ENCODE results near the gene PPIL6. TPM values are rescaled to one million over a fixed set of nuclear protein-coding genes. Genes with fewer than 3 reads are reported as not detected.

PPIL6 gene
- total RNA-seq, 8 experiments from 2014 or later, result 0.87 to 22.4 (median 4.6) TPM

DNA sequence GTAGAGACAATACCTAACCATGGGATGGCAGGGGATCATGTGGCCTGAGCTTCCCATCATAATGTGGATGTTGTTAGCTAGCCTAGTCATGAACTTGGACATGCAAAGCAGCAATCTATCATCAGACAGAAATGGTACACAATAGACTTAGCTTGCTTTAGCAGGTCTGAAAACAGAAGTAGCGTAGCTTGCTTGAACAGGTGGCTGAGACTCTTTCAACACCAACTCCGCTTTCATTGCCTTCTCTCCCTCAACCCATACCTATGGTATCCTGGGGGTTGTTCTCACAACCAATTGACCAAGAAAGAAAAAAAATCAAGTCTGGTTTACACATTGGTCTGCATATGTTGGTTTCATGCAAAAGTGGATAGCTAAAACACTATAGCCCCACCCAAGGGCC, 81.2 kb downstream of the PPIL6 start:
- H3K4me3 ChIP-seq, result no peak overlapping the region
- no peak overlapping the region for H3K27ac ChIP-seq
- WGBS, 10 experiments, result 93 to 100% (median 100%) methylated on average over 1 to 2 of the region's 2 CpGs; no CpG with 5 or more reads in 4 of the 10 experiments
- ATAC-seq (replicated peaks in 6 of 8), result peak in 1 of 8 experiments; percentile 73
- in situ Hi-C loops (cut with MboI; ENCODE audit: low pct_unique_long_range_greater_than_20kb in 2 of 9, low sequenced_read_pairs in 9 of 9, unreplicated experiment in 9 of 9), result no loop called here
- no peaks in the 10 kb centered on the region for H3K4me1 ChIP-seq (replicated peaks in 1 of 2)

DNA sequence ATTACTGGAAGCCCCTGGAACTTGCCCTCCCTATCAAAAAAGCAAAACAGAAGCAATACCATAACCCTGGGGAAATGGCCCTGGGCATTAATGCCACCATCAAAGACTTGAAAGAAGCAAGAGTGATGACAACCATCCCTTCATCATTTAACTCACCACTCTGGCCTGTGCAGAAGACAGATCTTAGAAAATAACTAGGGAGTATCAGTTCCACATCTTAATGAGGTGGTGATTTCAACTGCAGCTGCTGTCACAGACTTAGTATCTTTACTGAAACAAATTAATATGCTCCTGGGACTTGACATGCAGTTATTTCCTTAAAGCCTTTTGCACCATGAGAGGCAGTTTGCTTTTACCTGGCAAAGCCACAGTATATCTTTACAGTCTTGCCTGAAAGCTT, 82.2 kb downstream of the PPIL6 start:
- Histone ChIP-seq H3K27ac (no peak overlapping the region), H3K4me1 (replicated peaks in 1 of 2) (no peaks in the 10 kb centered on the region), H3K4me3 (no peak overlapping the region)
- in situ Hi-C loops (cut with MboI; ENCODE audit: low pct_unique_long_range_greater_than_20kb in 2 of 9, low sequenced_read_pairs in 9 of 9, unreplicated experiment in 9 of 9), result no loop called here
- ATAC-seq (replicated peaks in 6 of 8), result no peak

DNA sequence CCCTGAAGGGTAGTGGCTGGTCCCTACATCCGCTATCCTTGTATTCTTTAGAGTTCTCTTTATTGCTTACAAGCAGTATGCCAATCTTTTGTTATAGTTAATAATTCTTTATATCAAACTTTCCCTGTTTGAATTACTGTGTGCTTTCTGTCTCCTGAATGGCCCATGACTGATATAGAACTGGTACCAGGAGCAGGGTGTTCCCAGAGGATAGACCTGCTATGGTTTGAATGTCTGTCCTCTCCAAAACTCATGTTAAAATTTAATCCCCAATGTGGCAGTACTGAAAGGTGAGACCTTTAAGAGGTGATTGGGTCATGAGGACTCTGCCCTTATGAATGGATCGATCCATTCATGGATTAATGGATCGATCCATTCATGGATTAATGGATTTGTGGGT, 84.2 kb downstream of the PPIL6 start:
- in situ Hi-C loops (cut with MboI; ENCODE audit: low pct_unique_long_range_greater_than_20kb in 2 of 9, low sequenced_read_pairs in 9 of 9, unreplicated experiment in 9 of 9), result no loop called here
- Histone ChIP-seq H3K4me1 (replicated peaks in 1 of 2) (no peaks in the 10 kb centered on the region), H3K4me3 (no peak overlapping the region), H3K27ac (no peak overlapping the region)
- WGBS, 10 experiments, result 95 to 100% (median 100%) methylated on average over 1 to 3 of the region's 3 CpGs; no CpG with 5 or more reads in 3 of the 10 experiments
- no peak for ATAC-seq (replicated peaks in 6 of 8)

DNA sequence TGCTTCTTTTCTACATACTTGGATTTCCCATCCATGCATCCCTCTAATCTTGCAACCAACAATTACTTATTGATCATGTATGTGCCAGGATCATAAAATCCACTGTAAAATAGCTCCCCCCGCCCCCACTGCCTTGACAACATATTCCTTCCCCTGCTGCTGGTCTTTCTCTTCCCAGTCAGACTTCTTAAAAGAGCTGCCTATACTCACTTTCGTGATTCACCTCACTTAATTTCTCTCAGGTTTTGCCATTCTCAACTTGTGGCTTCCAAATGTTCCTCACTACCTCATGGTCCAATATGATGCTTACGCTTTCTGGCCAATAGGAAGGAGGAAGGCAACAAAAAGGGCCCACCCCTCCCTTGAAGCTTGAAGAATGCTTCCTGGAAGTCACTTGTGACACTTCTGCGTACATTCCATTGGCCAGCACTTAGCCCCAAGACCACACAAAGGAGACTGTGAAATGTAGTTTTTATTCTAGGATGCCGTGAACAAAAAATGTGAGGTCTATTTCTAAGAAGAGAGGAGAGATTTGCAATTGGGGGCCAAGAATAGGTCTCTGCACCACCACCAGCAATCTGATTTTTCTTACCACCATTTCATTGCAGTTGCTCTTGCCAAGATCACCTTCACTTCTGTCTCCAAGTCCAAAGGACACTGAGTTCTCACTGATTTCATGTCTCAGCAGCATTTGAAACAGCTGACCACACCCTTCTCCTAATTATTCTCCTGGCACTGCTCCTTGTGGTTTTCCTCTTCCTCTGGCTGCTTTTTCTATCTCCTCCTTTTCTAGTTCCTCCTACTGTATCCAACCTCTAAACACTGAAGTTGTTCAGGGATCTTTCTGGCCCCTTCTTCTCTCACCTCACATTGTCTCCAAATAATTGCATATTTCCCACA, 88.9 kb downstream of the PPIL6 start:
- peak in 3 of 8 experiments; percentile 65 to 92 (median 89) for ATAC-seq (replicated peaks in 6 of 8)
- WGBS, 10 experiments, result 56 to 100% (median 95%) methylated on average over 2 to 5 of the region's 5 CpGs; no CpG with 5 or more reads in 1 of the 10 experiments
- Histone ChIP-seq H3K27ac (no peak overlapping the region), H3K4me1 (replicated peaks in 1 of 2) (no peaks in the 10 kb centered on the region), H3K4me3 (no peak overlapping the region)
- in situ Hi-C loops (cut with MboI; ENCODE audit: low pct_unique_long_range_greater_than_20kb in 2 of 9, low sequenced_read_pairs in 9 of 9, unreplicated experiment in 9 of 9), result no loop called here

DNA sequence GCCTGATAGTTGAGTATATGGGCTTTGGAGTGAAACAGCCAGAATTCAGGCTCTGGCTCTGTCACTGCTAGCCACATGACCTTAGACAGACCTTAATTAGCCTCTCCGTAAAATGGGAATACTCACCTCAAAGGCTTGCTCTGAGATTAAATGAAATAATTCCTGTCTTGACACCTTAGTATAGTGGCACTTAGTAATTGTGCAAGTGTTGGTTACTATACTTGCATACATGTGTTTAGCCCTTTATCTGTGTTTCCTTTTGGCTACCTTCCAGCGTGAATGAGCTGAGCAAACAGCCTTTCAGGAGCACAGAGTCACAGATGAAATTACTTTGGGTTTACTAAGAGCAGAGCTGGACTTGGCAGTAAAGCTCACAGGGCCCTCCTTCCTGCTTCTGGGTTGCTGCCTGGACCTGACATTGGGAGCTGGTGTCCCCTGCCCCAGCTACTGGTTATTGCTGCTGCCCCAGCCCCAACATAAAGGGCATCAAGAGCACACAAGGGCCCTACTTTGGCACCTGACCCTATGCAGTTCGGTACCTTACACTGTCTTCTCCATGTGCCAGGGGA, 90.9 kb downstream of the PPIL6 start:
- Histone ChIP-seq H3K27ac (no peak overlapping the region), H3K4me3 (no peak overlapping the region), H3K4me1 (replicated peaks in 1 of 2) (no peaks in the 10 kb centered on the region)
- in situ Hi-C loops (cut with MboI; ENCODE audit: low pct_unique_long_range_greater_than_20kb in 2 of 9, low sequenced_read_pairs in 9 of 9, unreplicated experiment in 9 of 9), result no loop called here
- whole genome bisulfite sequencing, 10 experiments, result 50 to 100% (median 95%) methylated on average over 1 to 3 of the region's 3 CpGs; no CpG with 5 or more reads in 5 of the 10 experiments
- peak in 4 of 8 experiments; percentile 52 to 70 (median 60) for ATAC-seq (replicated peaks in 6 of 8)

DNA sequence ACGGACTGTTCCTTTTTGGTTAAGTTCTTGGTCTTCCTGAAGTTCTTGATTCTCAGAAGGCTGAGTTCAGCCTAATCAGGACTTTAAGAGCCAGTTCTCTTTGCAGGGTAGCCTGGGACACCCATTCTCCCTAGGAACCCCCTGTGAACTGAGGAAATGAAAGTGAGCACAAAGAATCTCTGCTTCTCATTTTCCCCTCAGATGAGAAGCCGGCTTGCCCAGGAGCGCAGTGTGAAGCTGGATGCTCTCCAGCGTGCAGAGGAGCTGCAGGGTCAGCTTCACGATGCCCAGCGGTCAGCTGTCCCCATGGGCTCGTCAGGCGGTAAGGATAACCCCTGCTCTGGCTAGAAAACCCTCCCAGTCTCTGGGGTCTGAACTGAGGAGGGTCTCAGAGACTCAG, 92.2 kb downstream of the PPIL6 start:
- ATAC-seq (replicated peaks in 6 of 8), result no peak
- in situ Hi-C loops (cut with MboI; ENCODE audit: low pct_unique_long_range_greater_than_20kb in 2 of 9, low sequenced_read_pairs in 9 of 9, unreplicated experiment in 9 of 9), result no loop called here
- WGBS, 10 experiments, result 92 to 100% (median 100%) methylated on average over 1 to 8 of the region's 8 CpGs; no CpG with 5 or more reads in 2 of the 10 experiments
- no peaks in the 10 kb centered on the region for H3K4me1 ChIP-seq (replicated peaks in 1 of 2)
- H3K4me3 ChIP-seq, result no peak overlapping the region
- no peak overlapping the region for H3K27ac ChIP-seq

DNA sequence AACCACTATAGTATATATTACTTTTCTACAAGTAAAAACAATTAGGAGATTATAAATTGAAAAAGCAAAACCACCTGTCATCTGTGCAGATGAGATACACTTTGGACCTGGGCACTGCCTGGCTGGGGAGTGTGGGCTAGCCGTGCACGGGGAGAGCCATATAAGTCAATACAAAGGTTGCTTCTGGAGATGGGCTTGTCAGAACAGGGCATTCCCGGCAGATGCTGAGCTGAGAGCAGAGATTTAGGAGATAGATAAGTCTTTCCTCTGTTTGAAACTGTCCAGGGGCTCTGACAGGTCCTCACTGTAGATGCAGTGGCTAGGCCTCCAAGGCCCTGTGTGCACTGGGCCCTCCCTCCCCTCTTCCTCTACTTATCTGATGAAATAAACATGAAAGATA, 92.6 kb downstream of the PPIL6 start:
- 80 to 92% (median 90%) methylated on average over 1 to 3 of the region's 3 CpGs; no CpG with 5 or more reads in 7 of the 10 experiments for WGBS, 10 experiments
- H3K4me1 ChIP-seq (replicated peaks in 1 of 2), result no peaks in the 10 kb centered on the region
- no peak overlapping the region for H3K27ac ChIP-seq
- in situ Hi-C loops (cut with MboI; ENCODE audit: low pct_unique_long_range_greater_than_20kb in 2 of 9, low sequenced_read_pairs in 9 of 9, unreplicated experiment in 9 of 9), result no loop called here
- no peak overlapping the region for H3K4me3 ChIP-seq
- no peak for ATAC-seq (replicated peaks in 6 of 8)

DNA sequence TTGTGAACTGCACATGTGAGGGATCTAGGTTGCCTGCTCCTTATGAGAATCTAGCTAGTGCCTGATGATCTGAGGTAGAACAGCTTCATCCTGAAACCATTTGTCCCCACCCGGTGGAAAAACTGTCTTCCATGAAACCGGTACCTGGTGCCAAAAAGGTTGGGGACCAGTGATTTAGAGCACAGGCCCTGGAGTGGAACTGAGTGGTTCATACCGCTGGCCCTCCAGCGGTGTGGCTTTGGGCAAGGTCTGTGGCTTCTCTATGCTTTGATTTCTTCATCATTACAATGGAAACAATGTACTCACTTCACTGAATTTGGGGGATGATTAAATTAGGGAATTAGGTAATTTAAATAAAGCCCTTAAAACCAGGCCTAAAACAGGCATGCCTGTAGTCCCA, 94.4 kb downstream of the PPIL6 start:
- 80 to 100% (median 100%) methylated on average over 1 to 4 of the region's 4 CpGs; no CpG with 5 or more reads in 4 of the 10 experiments for WGBS, 10 experiments
- H3K4me1 ChIP-seq (replicated peaks in 1 of 2), result no peaks in the 10 kb centered on the region
- H3K4me3 ChIP-seq, result no peak overlapping the region
- H3K27ac ChIP-seq, result no peak overlapping the region
- ATAC-seq (replicated peaks in 6 of 8), result no peak
- in situ Hi-C loops (cut with MboI; ENCODE audit: low pct_unique_long_range_greater_than_20kb in 2 of 9, low sequenced_read_pairs in 9 of 9, unreplicated experiment in 9 of 9), result no loop called here

DNA sequence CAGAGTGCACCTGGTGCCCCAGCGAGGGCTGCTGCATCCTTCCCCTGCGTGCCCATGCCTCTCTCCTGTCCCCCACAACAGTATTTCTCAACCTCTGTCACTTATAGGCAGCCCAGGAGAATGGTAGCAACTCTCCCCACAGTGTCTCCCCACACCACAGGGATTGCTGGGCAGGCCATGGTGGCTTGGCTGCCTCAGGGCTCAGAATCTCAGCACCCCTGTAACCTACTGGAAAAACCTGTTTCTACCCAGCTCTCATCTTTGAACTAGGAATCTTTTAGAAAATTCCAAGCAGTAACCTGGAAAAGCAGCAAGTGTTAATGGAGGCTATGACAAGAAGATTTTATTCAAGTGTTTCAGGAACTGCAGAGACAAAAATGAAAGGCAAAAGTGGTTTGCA, 96.2 kb downstream of the PPIL6 start:
- no peak overlapping the region for H3K27ac ChIP-seq
- 79 to 100% (median 90%) methylated on average over 2 of the region's 2 CpGs; no CpG with 5 or more reads in 7 of the 10 experiments for WGBS, 10 experiments
- in situ Hi-C loops (cut with MboI; ENCODE audit: low pct_unique_long_range_greater_than_20kb in 2 of 9, low sequenced_read_pairs in 9 of 9, unreplicated experiment in 9 of 9), result no loop called here
- H3K4me1 ChIP-seq (replicated peaks in 1 of 2), result no peaks in the 10 kb centered on the region
- no peak for ATAC-seq (replicated peaks in 6 of 8)
- no peak overlapping the region for H3K4me3 ChIP-seq

DNA sequence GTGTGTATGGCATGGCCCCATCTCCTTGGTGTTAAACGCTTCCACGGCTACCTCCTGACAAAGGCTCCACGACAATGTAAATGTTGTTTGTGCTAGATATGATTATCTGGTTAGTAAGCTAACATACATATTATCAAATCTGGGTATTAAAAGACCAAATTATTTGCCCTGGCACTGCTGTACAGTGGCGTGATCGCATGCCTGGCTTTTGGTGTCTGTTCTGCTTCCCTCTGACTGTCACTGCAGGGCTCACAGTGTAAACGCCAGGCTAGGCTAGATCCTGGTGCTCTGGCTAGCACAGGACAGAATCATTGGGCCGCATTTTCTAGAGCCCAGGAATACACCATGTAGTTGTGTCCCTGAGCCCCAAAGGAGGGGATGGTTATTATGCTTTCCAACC, 96.9 kb downstream of the PPIL6 start:
- peak in 1 of 8 experiments; percentile 16 for ATAC-seq (replicated peaks in 6 of 8)
- H3K4me1 ChIP-seq (replicated peaks in 1 of 2), result no peaks in the 10 kb centered on the region
- in situ Hi-C loops (cut with MboI; ENCODE audit: low pct_unique_long_range_greater_than_20kb in 2 of 9, low sequenced_read_pairs in 9 of 9, unreplicated experiment in 9 of 9), result no loop called here
- no peak overlapping the region for H3K4me3 ChIP-seq
- 76 to 100% (median 93%) methylated on average over 1 to 6 of the region's 7 CpGs; no CpG with 5 or more reads in 3 of the 10 experiments for WGBS, 10 experiments
- H3K27ac ChIP-seq, result no peak overlapping the region

DNA sequence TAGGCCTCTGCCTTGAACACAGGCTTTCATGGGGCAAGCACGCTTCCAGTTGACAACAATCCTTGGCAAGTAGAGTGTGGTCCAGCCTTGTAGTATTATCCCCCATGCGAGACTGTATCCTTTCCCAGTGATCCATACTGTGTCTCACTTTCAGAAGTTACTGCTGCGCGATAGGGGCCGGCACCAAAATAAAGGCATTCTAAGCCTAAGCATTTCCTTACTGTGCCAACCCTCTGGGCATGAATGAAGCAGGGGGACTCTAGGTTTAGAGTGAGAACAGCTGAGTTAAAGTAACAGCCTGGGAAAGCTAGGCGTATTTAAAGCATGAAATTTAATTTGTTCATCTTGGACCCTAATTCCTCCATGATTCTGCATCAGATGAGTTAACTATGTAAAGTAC, 97.5 kb downstream of the PPIL6 start:
- WGBS, 10 experiments, result 70 to 100% (median 96%) methylated on average over 1 to 5 of the region's 6 CpGs; no CpG with 5 or more reads in 3 of the 10 experiments
- Histone ChIP-seq H3K4me1 (replicated peaks in 1 of 2) (no peaks in the 10 kb centered on the region), H3K27ac (no peak overlapping the region), H3K4me3 (no peak overlapping the region)
- no peak for ATAC-seq (replicated peaks in 6 of 8)
- in situ Hi-C loops (cut with MboI; ENCODE audit: low pct_unique_long_range_greater_than_20kb in 2 of 9, low sequenced_read_pairs in 9 of 9, unreplicated experiment in 9 of 9), result no loop called here

DNA sequence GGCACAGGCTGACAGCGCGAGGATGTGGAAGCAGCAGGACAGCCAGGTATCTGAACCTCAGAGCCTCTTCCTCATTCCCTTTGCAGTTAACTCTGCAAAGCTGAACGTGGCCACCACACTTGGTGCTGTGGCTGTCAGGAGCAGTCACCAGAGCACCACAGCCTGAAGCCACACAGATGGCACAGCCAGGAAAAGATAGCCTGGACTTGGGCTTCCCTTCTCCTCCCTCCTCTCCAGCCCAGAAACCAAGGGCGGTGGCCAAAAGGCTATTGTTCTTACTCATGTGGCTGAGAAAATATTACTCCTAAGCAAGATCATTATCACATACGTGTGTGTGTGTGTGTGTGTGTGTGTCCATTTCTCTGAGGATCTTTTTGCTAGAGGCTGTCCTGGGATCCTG, 97.9 kb downstream of the PPIL6 start:
- no peaks in the 10 kb centered on the region for H3K4me1 ChIP-seq (replicated peaks in 1 of 2)
- in situ Hi-C loops (cut with MboI; ENCODE audit: low pct_unique_long_range_greater_than_20kb in 2 of 9, low sequenced_read_pairs in 9 of 9, unreplicated experiment in 9 of 9), result no loop called here
- H3K27ac ChIP-seq, result no peak overlapping the region
- peak in 2 of 8 experiments; percentile 38 to 78 for ATAC-seq (replicated peaks in 6 of 8)
- WGBS, 10 experiments, result 33 to 100% (median 86%) methylated on average over 1 to 3 of the region's 5 CpGs; no CpG with 5 or more reads in 6 of the 10 experiments
- H3K4me3 ChIP-seq, result no peak overlapping the region

DNA sequence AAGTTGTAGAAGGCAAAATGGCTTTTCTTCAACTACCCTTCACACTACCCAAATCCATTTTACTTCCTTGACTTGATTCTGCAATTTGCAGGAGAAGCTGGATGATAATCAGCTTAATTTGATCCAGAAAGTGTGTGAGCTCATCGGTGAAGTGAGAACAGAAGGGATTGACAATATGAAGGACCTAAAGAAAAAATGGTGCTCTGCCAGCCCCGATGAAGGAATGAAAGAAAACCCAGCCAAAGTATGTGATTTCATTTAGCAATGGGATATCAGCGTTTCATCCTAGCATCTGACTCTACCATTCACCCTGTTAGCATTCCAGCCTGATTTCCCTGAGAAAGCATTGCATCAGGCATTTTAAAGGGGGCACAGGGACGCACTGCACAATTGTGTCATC, 99.6 kb downstream of the PPIL6 start:
- no peaks in the 10 kb centered on the region for H3K4me1 ChIP-seq (replicated peaks in 1 of 2)
- ATAC-seq (replicated peaks in 6 of 8), result no peak
- H3K4me3 ChIP-seq, result no peak overlapping the region
- in situ Hi-C loops (cut with MboI; ENCODE audit: low pct_unique_long_range_greater_than_20kb in 2 of 9, low sequenced_read_pairs in 9 of 9, unreplicated experiment in 9 of 9), result no loop called here
- H3K27ac ChIP-seq, result no peak overlapping the region
- 20 to 100% (median 80%) methylated on average over 1 to 4 of the region's 4 CpGs; no CpG with 5 or more reads in 1 of the 10 experiments for WGBS, 10 experiments
